Hepatocyte (in vitro differentiated cells): Measurements from ENCODE around the gene NR4A1.

Source experiments
- CTCF ChIP-seq: fragments of 200-600 bp; sonication (generic); IDR thresholded peaks from 2 replicates; pipeline ENCODE4 v1.5.1; 2016; ENCODE audit warnings: antibody characterized with exemption, mild to moderate bottlenecking; ENCODE audit not compliant: poor library complexity
- EZH2 ChIP-seq: fragments of 200-600 bp; sonication (generic); IDR thresholded peaks from 2 replicates; pipeline ENCODE4 v1.6.1; 2016; ENCODE audit warnings: antibody characterized with exemption, mild to moderate bottlenecking, borderline replicate concordance
- EZH2phosphoT487 ChIP-seq: fragments of 200-600 bp; sonication (generic); IDR thresholded peaks from one replicate; pipeline ENCODE4 v1.6.1; 2018; ENCODE audit warnings: antibody characterized with exemption, mild to moderate bottlenecking, low read depth, moderate library complexity; ENCODE audit not compliant: unreplicated experiment, severe bottlenecking

GRCh38 chr12:52049286-52049685, 2.0 kb upstream of the NR4A1 start:
- TF ChIP-seq CTCF (no peak), EZH2 (no peak), EZH2phosphoT487 (no peak)
